Measurements from ENCODE around the gene CYSRT1.

GRCh38 chr9:137192859-137193258 lies 32.1 kb upstream of the CYSRT1 start:
- no peak for TF ChIP-seq POLR2AphosphoS5 (IDR thresholded peaks at IDR 0.05)
- TF ChIP-seq CTCF (IDR thresholded peaks at IDR 0.05) = no peak
- no peak for TF ChIP-seq POLR2A (IDR thresholded peaks at IDR 0.05)
